ENCODE data around the gene CAMK2B.

CAMK2B gene

GRCh38 chr7:44282601-44283171 is 42.7 kb downstream of the CAMK2B start:
- no peak overlapping the region for H3K4me3 ChIP-seq (ENCODE audit: low read length)
- no peak for TF ChIP-seq ZNF274 (IDR thresholded peaks at IDR 0.05; ENCODE audit: low read depth, low read length)

GRCh38 chr7:44281811-44282600 is 43.4 kb downstream of the CAMK2B start:
- no peak for TF ChIP-seq ZNF274 (IDR thresholded peaks at IDR 0.05; ENCODE audit: low read depth, low read length)
- no peak overlapping the region for H3K4me3 ChIP-seq (ENCODE audit: low read length)

- no peak overlapping the region for H3K4me3 ChIP-seq (ENCODE audit: low read length)
- TF ChIP-seq ZNF274 (IDR thresholded peaks at IDR 0.05; ENCODE audit: low read depth, low read length): no peak
Observed at GRCh38 chr7:44280993-44281721, 44.2 kb downstream of the CAMK2B start.

GRCh38 chr7:44280636-44280992 is 44.8 kb downstream of the CAMK2B start:
- TF ChIP-seq ZNF274 (IDR thresholded peaks at IDR 0.05; ENCODE audit: low read depth, low read length): no peak
- H3K4me3 ChIP-seq (ENCODE audit: low read length): no peak overlapping the region

- TF ChIP-seq ZNF274 (IDR thresholded peaks at IDR 0.05; ENCODE audit: low read depth, low read length): no peak
- H3K4me3 ChIP-seq (ENCODE audit: low read length): no peak overlapping the region
Observed at GRCh38 chr7:44279731-44280505, 45.5 kb downstream of the CAMK2B start.

GRCh38 chr7:44279286-44279685 is 46.1 kb downstream of the CAMK2B start:
- H3K4me3 ChIP-seq (ENCODE audit: low read length): no peak overlapping the region
- TF ChIP-seq ZNF274 (IDR thresholded peaks at IDR 0.05; ENCODE audit: low read depth, low read length): no peak

GRCh38 chr7:44278451-44279161 is 46.8 kb downstream of the CAMK2B start:
- TF ChIP-seq ZNF274 (IDR thresholded peaks at IDR 0.05; ENCODE audit: low read depth, low read length): no peak
- no peak overlapping the region for H3K4me3 ChIP-seq (ENCODE audit: low read length)

GRCh38 chr7:44277851-44278250 is 47.5 kb downstream of the CAMK2B start:
- TF ChIP-seq ZNF274 (IDR thresholded peaks at IDR 0.05; ENCODE audit: low read depth, low read length): no peak
- H3K4me3 ChIP-seq (ENCODE audit: low read length): no peak overlapping the region

- TF ChIP-seq ZNF274 (IDR thresholded peaks at IDR 0.05; ENCODE audit: low read depth, low read length): no peak
- no peak overlapping the region for H3K4me3 ChIP-seq (ENCODE audit: low read length)
Observed at GRCh38 chr7:44277391-44277790, 48.0 kb downstream of the CAMK2B start.

GRCh38 chr7:44276571-44277221 is 48.7 kb downstream of the CAMK2B start:
- TF ChIP-seq ZNF274 (IDR thresholded peaks at IDR 0.05; ENCODE audit: low read depth, low read length): no peak
- no peak overlapping the region for H3K4me3 ChIP-seq (ENCODE audit: low read length)

- no peak overlapping the region for H3K4me3 ChIP-seq (ENCODE audit: low read length)
- TF ChIP-seq ZNF274 (IDR thresholded peaks at IDR 0.05; ENCODE audit: low read depth, low read length): no peak
Observed at GRCh38 chr7:44275957-44276570, 49.3 kb downstream of the CAMK2B start.

GRCh38 chr7:44275146-44275545 is 50.2 kb downstream of the CAMK2B start:
- no peak overlapping the region for H3K4me3 ChIP-seq (ENCODE audit: low read length)
- TF ChIP-seq ZNF274 (IDR thresholded peaks at IDR 0.05; ENCODE audit: low read depth, low read length): no peak

GRCh38 chr7:44274623-44274975 is 50.8 kb downstream of the CAMK2B start:
- TF ChIP-seq ZNF274 (IDR thresholded peaks at IDR 0.05; ENCODE audit: low read depth, low read length): no peak
- no peak overlapping the region for H3K4me3 ChIP-seq (ENCODE audit: low read length)

Measured in GM08714 (cell line).